ENCODE measurements around the gene HJV.

GRCh38 chr1:146010126-146010738, 11.3 kb downstream of the HJV start:
- TF ChIP-seq CTCF (IDR thresholded peaks at IDR 0.05; ENCODE audit: low read length) (no peak), EZH2 (IDR thresholded peaks at IDR 0.05; ENCODE audit: borderline replicate concordance, low read length) (no peak)

Data from OCI-LY1 (cell line).